NCI-H1694 treated with DMSO at 0.1 percent for 48 hours (cell line): Measurements from ENCODE around the gene TNIP1.
A peak's percentile ranks its signal among the peaks of the same experiment; 100 is the strongest.

ENCODE experiments used
- DNase-seq: peaks from one replicate; lab custom pipeline; 2025; lab: John Stamatoyannopoulos, UW

The TNIP1 gene

DNA sequence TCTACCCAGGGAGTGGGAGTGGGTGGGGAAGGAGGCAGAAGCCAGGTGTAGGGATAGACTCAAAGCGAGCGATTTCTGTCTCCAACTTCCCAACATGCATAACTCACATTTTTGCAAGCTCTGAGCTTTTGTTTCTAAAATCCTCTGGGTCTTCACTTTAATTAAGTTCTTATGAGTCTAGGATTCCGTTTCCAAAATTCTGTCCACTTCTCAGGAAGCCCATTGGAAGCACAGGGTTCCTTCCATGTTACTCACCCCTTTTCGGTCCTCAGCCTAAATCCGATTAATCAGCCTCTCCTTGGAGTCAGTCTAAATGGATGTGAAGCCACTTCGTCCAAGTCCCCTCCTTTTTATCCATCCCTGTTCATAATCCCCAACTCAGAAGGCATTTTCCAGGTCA is 59.1 kb downstream of the TNIP1 start:
- no peak for DNase-seq

DNA sequence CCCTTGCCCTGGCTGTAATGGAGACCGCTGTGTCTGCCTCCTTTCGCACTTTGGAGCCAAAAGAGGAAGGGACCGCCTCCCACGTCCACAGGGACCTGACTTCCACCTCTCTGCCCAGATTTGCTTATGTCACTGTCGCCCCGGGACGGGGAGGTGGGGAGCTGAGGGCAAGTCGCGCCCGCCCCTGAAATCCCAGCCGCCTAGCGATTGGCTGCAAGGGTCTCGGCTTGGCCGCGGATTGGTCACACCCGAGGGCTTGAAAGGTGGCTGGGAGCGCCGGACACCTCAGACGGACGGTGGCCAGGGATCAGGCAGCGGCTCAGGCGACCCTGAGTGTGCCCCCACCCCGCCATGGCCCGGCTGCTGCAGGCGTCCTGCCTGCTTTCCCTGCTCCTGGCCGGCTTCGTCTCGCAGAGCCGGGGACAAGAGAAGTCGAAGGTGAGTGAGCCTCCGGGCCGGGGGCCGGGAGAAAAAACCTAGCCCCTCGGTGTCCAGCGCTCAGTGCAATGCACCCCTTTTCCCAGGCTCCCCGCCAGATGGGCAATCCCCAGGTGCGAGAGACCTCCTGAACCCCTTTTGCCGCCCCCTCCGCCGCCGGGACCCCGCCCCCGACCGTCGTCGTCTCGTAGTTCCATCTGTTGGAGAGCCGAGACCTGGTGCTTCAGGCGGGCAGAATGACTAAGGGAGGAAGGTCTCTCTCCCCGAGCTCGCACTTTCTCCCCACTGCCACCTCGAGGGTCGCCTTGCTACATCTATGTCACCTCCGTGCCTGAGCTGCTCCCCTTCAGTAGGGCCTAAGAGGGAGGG is 60.3 kb downstream of the TNIP1 start, which contains the start of gene GPX3:
GPX3 (plus strand) TSS at position 288 of the 807 bp plus-strand sequence; CDS start at position 352, 64 bp downstream.
- DNase-seq = peak; percentile 5

DNA sequence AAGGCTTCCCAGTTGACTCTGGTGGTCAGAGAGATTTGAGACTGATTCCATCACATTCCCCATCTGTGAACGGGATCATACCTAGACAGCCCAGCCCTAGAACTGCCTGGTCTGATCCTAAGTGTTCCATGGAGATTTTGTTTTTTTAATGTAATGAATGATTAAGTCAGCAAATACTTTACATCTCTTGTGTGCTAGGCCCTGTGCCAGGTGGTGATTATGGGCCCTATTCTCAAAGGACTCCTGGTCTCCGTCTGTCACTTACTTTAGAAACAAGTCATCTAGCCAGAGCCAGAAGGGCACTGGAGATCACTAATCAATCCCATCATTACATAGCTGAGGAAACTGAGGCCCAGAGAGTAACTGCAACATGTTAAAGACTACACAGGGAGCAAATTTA is 61.5 kb downstream of the TNIP1 start:
- no peak for DNase-seq

DNA sequence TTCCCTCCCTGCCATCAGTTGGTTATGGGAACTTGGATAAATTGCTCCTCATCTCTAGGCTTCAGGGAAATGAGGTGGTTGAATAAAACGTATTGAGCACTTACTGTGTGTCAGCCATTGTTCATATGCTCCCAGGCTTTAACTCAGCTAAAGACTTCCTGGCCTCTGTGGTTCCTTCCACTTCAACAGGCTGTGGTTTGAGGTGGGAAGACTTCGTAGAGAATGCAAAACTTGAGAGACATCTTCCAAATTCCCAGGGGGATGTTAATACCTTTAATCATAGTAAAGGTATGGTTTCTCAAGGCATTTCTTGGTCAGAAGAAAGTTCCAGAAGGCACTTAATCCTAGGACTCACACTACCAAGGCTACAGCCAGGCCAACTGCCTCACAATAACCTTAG is 62.0 kb downstream of the TNIP1 start:
- no peak for DNase-seq

DNA sequence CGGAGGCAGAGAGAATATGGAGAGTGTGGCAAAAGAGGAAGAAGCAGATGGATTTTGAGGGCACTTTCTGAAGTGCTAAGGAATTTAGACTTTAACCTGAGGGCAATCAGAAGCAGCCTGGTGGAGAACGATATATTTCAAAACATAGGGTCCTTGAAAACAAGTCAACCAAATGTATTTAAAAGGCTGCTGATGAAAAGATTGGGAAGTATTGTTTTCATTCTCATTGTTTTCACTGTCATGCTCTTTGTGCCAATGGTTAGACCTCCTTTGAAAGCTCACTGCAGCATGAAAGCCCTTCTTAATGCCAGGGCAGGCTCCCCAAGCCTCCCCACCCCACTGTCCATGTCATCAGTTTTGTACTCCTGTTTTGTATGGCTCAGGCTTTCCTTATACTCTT is 62.9 kb downstream of the TNIP1 start:
- no peak for DNase-seq

DNA sequence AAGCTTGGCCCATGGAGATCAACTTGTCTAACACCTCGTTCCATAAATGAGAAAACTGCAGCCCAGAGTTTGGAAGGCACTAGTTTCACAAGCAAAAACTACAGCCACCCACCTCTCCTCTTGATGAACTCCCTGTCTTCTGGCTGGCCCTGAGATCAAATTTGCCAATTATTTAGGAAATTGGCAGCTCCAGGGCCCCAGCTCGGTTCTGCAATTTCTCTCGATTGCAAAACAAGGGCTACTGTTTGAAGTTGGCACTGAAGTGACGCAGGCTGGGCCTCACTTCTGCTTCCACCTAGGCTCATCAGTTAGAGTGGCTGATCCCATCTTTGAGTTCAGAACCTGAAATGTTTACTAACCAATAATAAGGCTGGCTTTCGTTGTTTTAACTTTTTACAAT is 64.1 kb downstream of the TNIP1 start:
- no peak for DNase-seq

DNA sequence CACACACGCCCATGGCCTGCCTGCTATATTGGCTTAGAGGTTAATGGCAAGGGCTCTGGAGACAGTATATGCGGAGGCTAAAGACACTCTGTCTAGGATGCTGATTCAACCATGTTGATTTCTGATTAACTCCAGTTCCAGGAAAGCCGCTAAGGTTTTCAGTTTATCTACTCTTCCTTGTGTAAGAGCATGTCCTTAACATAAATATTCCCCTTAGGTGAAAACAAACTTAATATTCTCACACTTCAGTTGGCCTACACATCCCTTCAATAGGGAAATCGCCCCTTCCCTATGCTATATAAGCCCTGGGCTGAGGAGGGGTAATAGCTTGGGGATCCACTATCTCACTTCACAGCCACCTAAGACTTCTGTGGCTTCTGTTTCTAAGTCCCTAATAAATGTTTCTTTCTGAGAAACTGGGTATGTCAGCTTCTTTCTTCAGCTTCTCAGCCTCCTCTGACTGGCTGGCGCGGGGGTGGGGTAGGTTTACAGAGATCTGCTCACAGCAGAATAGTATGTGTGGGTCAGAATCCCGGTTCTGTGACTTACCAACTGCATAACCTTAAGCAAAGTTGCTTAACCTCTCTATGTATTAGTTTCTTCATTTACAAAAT is 64.8 kb downstream of the TNIP1 start:
- DNase-seq = no peak

DNA sequence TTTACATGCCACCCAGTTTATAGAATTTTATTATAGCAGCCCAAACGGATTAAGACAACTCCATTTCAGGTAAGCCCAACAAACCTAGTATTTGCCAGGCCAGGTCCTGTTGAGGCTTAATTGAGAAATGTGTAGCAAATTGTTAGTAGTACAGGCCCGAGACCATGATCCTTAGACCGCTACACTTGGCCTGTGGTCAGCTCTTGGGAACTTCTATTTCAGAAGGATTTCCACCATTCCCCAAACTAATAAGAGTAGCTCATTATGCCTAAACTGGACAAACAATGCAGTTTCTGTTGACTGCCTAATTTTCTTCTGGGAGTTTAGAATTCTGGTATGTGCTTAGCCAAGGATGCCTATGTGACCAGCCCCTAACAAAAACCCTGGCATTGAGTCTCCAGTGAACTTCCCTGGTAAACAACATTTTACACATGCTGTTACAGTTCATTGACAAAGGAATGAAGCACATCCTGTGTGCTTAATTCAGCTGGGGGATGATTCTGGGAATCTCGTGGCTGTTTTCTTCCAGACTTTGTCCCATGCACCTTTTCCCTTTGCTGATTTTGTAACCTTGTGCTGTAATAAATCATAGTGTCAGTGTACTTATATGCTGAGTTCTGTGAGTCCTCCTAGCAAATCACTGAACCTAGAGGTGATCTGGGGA is 66.0 kb downstream of the TNIP1 start:
- DNase-seq = no peak

DNA sequence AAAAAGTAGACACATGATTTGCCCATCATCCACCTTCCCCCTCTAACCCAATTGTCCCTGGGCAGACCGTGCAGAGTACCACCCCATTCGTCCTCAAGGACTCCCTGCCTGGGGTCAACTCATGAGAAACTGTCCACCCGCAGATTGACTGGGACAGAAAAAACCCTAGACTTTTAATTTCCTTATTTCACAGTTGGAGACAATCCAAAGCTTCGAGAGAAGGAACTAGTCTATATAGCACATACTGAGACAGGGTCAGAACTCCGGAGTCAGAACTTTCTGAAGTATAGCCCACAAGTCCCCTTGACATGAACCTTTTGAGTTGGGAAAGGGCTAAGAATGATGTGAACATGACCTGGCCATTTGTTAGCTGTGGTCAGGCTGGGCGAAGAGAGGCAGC is 68.0 kb downstream of the TNIP1 start:
- DNase-seq = no peak

DNA sequence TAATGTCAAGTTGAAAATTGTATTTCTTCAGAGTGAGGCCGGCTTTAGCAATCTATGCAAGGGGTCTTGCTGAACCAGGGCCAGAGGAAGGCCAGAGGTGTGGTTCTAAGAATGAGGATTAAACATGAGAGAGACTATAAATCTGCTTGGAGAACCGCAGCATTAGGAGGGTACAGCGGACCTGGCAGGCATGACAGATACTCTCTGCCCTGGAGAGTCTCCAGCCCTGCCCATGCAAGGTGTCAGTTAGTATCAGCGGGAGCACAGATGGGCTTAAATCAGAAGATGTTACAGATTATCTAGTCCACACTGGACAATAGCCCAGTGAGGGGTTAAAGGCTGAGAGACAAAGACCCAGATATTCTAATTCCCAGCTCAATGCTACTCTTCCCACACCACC is 71.9 kb downstream of the TNIP1 start:
- DNase-seq = no peak

DNA sequence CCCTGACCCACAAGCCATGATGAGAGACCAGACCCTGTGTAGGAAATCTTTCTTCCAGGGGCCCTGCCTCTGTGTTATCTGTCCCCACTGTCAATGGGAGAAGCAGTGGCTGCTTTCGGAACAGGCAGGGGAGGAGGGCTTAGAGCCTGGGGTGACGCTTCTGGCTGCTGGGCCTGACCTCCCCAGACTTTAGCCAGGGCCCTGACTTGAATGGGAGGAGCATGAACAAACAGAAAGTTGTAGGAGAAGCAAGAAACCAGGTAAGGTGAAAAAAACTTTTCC is 72.7 kb downstream of the TNIP1 start:
- no peak for DNase-seq

DNA sequence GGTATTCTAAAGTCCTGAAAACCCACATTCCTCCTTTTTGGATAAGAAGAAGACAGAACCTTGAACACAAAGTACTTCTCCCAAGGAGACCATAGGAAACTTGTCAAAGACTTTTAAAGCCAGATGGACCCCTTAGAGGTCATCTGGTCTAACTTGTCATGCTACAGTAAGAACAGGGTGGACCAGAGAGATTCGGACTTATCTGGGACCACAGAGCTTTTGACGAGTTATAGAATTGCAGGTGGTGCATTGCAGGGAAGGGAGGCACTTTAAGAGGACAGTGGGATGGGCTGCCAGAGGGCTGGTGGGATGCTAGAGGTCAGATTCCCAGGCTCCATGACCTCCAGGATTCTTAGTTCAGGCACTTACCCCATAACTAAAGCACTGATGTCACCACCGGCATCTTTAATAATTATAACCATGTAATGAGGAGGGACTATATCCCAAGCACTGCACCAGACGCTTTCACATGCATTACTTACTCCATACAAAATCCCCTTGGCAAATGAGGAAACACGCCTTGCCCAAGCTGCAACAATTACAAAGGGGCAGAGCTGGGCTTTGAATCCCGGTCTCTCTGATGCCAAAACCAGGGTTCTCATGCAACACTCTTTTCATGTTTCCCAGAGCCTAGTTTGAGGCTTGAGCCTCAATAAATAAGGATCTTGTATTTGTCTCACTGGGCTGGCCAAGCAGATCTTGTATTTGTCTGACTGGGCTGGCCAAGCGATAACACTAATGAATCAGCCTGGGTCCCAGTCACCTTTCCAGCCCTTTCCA is 73.2 kb downstream of the TNIP1 start:
- DNase-seq = no peak

DNA sequence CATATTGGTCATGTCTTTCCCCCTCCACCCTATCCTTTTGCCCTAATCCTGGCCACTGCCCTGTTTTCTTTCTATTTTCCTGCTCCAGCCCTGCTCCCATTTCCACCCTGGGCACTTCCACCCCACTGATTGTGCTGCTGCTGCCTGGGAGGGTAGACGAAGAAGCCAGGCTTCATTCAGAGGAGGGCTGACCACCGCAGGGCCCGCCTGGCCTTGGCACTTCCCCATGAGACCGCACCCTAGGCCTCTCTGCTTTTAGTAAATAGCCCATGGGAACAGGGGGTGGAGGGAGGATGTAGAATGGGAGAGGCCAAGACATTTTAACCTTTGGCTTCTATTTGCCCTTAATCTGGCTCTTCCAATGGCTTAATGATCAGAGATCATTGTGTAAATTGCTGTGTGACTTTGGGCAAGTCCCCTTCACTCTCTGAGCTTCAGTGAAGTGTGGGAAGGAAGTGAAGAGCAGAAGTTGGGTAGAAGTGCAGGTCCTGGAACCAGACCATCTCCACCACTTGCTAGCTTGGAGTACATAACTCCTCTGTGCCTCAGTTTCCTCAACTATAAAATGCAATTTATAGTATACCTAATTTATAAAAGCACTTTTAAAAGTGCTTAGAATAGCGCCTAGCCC is 74.0 kb downstream of the TNIP1 start:
- no peak for DNase-seq

DNA sequence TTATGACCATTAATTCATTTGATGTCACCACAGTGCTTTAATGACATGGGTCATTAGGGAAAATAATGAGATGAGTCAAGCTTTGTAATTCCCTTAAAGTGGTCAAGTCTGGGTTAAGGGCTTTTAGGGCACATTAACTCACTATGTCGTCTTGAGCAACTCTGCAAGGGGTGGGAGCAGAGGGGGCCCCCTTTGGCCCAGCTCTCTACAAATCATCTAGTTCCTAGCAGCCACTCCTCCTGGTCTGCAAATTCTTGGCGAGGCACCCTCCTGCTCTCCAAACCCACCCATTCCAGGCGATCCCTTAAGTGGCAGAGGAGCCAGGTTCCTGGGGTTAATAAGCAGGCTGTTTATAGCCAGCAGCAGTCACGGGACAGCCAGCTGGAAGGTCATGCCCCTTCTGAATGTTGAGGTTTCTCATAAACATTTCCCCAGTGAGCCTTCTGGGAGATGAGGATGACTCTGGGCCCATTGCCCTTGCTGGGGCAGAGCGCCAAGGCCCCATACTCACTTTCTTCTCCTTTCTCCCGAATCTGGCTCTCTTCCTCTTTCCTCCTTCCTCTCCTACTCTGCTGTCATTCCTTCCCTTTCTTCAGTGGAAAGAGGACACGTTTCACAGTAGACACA is 74.8 kb downstream of the TNIP1 start:
- no peak for DNase-seq

DNA sequence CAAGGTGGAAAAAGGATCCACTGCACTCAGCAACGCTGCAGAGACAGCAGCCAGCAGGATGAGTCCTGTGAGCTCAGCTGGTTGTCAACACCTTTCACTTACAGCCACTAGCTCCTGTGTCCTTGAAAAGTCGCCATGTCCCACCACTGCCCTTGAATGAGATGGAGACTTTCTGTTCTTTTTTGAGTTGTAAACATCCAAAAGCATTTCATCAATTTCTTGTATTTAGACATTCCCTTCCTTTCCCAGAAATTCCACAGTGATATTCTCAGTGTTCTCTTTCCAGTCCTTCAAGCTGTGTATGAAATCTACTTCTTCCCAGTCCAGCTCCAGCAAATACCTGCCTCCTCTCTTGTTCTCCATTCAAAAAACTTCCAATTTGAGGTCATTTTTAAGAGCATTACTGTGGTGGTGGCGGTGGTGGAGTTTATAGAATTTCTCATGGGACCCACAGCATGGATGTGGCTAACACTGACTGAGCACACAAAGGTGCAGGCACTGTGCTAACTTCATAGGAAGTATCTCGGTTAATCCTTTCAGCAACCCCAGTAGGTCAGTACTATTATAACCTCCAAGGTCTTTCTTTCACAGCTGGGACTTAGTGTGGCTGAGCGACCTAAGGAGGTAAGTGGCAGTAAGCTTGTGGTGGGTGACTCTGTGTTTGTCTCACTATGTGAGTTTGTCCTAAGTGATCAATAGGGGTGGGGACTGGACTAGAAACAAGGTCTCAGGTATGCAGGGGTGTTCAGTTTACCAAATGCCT is 75.5 kb downstream of the TNIP1 start:
- no peak for DNase-seq

DNA sequence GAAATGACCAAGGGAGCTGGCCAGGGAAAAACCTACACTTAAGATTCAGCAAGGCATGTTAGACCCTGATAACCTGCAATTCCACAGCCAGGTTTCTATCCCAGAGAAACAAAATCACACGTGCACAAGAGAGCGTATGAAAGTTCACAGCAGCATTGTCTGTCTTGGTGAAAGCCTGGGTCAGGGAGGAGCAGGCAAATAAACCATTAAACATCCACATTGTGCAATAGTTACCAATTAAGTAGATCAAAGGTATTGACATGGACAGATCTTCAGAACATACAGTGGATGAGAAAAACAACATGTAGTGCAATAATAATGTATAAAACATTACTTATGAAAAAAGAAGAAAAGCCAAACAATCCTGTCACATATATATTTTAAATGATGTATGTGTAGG is 76.3 kb downstream of the TNIP1 start:
- DNase-seq = no peak

DNA sequence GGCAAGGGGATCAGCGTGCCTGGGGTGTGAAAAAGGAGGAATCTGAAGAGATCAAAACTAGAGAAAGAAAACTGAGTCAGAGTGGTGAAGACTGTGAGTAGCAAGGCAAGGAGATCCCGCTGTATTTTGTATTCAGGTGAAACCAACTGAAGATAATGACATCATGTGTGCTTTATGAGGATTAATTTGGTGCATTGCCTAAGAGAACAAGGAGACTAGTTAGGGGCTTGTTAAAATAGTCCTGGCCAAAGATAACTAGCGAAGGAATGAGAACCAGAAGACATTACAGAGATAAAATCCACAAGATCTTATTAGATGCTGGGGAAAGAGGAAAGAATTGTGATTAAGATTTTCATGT is 77.4 kb downstream of the TNIP1 start:
- no peak for DNase-seq

DNA sequence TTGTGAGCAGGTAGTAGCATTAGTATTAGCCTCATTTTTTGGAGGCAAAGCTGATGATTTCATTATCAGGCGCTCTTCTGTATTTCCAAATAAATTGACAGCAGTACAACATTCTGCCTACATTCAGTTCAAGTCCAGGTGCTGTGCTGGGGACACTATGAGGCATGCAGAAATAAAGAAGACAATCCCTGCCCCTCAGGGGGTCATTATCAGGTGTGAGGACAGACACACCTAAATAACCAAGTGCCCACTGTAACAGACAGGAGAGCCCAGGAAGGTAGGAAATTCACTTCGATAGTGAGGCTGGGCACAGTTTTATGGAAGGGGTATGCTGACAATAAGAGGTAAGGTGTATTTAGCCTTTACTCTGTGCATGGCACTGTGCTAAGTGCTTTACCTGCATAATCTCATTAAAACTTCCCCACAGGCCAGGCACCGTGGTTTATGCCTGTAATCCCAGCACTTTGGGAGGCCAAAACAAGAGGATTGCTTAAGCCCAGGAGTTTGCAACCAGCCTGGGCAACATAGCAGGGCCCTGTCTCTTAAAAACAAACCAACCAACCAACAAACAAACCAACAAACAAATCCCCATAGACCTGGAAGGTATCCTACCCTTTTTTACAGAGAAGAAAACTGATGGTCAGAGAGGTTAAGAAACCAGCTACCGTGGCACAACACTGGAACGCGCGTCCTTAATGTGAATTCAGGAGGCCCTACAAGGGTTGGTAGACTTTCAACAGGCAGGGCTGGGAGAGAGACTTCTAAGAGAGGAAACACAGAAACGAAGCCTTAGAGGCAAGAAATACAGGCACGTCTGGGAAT is 77.9 kb downstream of the TNIP1 start:
- DNase-seq = no peak

DNA sequence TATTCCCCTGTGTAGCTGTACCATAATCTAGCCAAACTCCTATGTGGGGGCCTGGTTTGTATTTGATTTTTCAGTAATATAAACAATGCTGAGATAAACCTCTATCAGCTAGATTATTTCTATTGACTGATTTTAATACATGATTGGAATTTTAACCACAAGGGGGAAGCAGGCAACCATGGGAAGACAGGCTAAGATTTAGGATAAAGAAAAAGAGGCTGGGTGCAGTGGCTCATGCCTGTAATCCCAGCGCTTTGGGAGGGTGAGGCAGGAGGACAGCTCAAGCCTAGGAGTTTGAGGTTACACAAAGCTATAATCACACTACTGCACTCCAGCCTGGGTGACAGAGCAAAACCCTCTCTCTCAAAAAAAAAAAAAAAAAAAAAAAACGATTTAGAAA is 78.6 kb downstream of the TNIP1 start:
- peak; percentile 23 for DNase-seq

DNA sequence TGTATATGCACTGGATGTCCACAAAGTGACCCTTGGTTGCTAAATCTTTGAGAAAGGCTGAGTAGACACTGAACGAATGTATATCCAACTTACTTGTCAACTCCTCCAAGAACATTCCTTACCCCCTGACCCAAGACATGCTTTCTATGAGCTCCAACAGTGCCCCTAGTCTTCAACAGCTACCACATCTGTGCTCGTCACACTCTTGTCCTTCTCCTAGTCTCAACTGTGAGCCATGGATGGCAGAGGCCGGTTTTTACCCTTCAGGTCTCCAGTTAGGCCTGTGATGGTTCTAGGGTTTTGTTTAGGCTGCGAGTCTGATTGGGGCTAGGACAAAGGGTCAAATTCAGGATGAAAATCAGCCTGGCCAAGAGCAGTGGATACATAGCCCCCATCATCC is 79.4 kb downstream of the TNIP1 start:
- no peak for DNase-seq
